Measurements from ENCODE around the gene VWCE. TPM values are rescaled to one million over a fixed set of nuclear protein-coding genes. Genes with fewer than 3 reads are reported as not detected.
A peak's percentile ranks its signal among the peaks of the same experiment; 100 is the strongest.

The VWCE gene
- total RNA-seq, 3 donors from 2014 or later (not counting 1 experiment from before 2014, with no cell fraction given): 0.61 to 0.95 (median 0.82) TPM

- Mint-ChIP-seq H3K4me3 (no peak overlapping the region), H3K9me3 (no peaks in the 10 kb centered on the region), H3K36me3 (no peaks in the 10 kb centered on the region), H3K27ac (no peak overlapping the region), H3K4me1 (peaks cover 32 to 39% of the 10 kb centered on the region in 2 donors), H3K27me3 (ENCODE audit: low read depth in 2 of 2) (peaks cover 0 to 15% of the 10 kb centered on the region in 2 donors)
- no peak for DNase-seq
- H3K4me3 ChIP-seq (ENCODE audit: low read length): no peak overlapping the region
- WGBS (ENCODE audit: insufficient coverage): 47% methylated on average over 12 of the region's 12 CpGs
- no peak for TF ChIP-seq CTCF (IDR thresholded peaks at IDR 0.05)
- no peak overlapping the region for H3K27ac ChIP-seq (ENCODE audit: low read length)
- H3K27me3 ChIP-seq (ENCODE audit: control insufficient read depth, insufficient read depth, low read length): peaks cover 9% of the 10 kb centered on the region
- H3K36me3 ChIP-seq (ENCODE audit: control insufficient read depth, insufficient read depth, low read length): peaks cover 13% of the 10 kb centered on the region
- no peaks in the 10 kb centered on the region for H3K9me3 ChIP-seq (ENCODE audit: control insufficient read depth, insufficient read depth, low read length)
- ATAC-seq: no peak
- peaks cover 32% of the 10 kb centered on the region for H3K4me1 ChIP-seq (ENCODE audit: control insufficient read depth, insufficient read depth, low read length)
- intact Hi-C loops (cut with micrococcal nuclease): no loop called here
Measured at GRCh38 chr11:61295596-61295926, 445 bp upstream of the VWCE start.

- intact Hi-C loops (cut with micrococcal nuclease): no loop called here
- peaks cover 0 to 15% of the 10 kb centered on the region in 2 donors for H3K27me3 Mint-ChIP-seq (ENCODE audit: low read depth in 2 of 2)
- DNase-seq: peak; percentile 19 to 31
- WGBS (ENCODE audit: insufficient coverage): 1% methylated on average over 60 of the region's 60 CpGs
- H3K4me1 Mint-ChIP-seq: peaks cover 31 to 38% of the 10 kb centered on the region in 2 donors
- peaks cover 9% of the 10 kb centered on the region for H3K27me3 ChIP-seq (ENCODE audit: control insufficient read depth, insufficient read depth, low read length)
- no peaks in the 10 kb centered on the region for H3K9me3 Mint-ChIP-seq
- peaks cover 32% of the 10 kb centered on the region for H3K4me1 ChIP-seq (ENCODE audit: control insufficient read depth, insufficient read depth, low read length)
- peak overlapping the region; percentile 81 for H3K4me3 Mint-ChIP-seq
- no peaks in the 10 kb centered on the region for H3K9me3 ChIP-seq (ENCODE audit: control insufficient read depth, insufficient read depth, low read length)
- H3K36me3 ChIP-seq (ENCODE audit: control insufficient read depth, insufficient read depth, low read length): peaks cover under 1% of the 10 kb centered on the region
- H3K27ac ChIP-seq (ENCODE audit: low read length): no peak overlapping the region
- H3K27ac Mint-ChIP-seq: no peak overlapping the region
- peak overlapping the region; percentile 10 for H3K4me3 ChIP-seq (ENCODE audit: low read length)
- peak; percentile 39 to 47 (median 46) for ATAC-seq
- H3K36me3 Mint-ChIP-seq: no peaks in the 10 kb centered on the region
- no peak for TF ChIP-seq CTCF (IDR thresholded peaks at IDR 0.05)
Measured at GRCh38 chr11:61293867-61294716, 1.0 kb downstream of the VWCE start.

GRCh38 chr11:61292356-61292755, 2.8 kb downstream of the VWCE start:
- Histone ChIP-seq H3K9me3 (ENCODE audit: control insufficient read depth, insufficient read depth, low read length) (no peaks in the 10 kb centered on the region), H3K27me3 (ENCODE audit: control insufficient read depth, insufficient read depth, low read length) (peaks cover 9% of the 10 kb centered on the region), H3K27ac (ENCODE audit: low read length) (no peak overlapping the region), H3K36me3 (ENCODE audit: control insufficient read depth, insufficient read depth, low read length) (no peaks in the 10 kb centered on the region), H3K4me3 (ENCODE audit: low read length) (no peak overlapping the region), H3K4me1 (ENCODE audit: control insufficient read depth, insufficient read depth, low read length) (peaks cover 22% of the 10 kb centered on the region)
- intact Hi-C loops (cut with micrococcal nuclease): no loop called here
- Mint-ChIP-seq H3K4me1 (peaks cover 14 to 20% of the 10 kb centered on the region in 2 donors), H3K27ac (no peak overlapping the region), H3K27me3 (ENCODE audit: low read depth in 2 of 2) (peaks cover 0 to 15% of the 10 kb centered on the region in 2 donors), H3K4me3 (peak overlapping the region; percentile 38), H3K9me3 (no peaks in the 10 kb centered on the region), H3K36me3 (no peaks in the 10 kb centered on the region)
- ATAC-seq (no peak), DNase-seq (no peak)
- WGBS (ENCODE audit: insufficient coverage): 100% methylated on average over 2 of the region's 2 CpGs
- no peak for TF ChIP-seq CTCF (IDR thresholded peaks at IDR 0.05)
